ENCODE results near the gene SLC10A4. TPM values are rescaled to one million over a fixed set of nuclear protein-coding genes. Genes with fewer than 3 reads are reported as not detected.

The SLC10A4 gene
- total RNA-seq, 3 donors from 2014 or later: 0.29 TPM; not detected in 2

GRCh38 chr4:48509543-48509942 is 26.4 kb downstream of the SLC10A4 start:
- H3K4me1 ChIP-seq: no peaks in the 10 kb centered on the region
- H3K27ac ChIP-seq: no peak overlapping the region
- intact Hi-C loops (cut with DNase I; ENCODE audit: low total_unique reads): no loop called here

GRCh38 chr4:48518143-48518542 is 35.0 kb downstream of the SLC10A4 start:
- H3K4me1 ChIP-seq: no peaks in the 10 kb centered on the region
- H3K4me3 ChIP-seq: no peak overlapping the region
- H3K9me3 ChIP-seq: no peaks in the 10 kb centered on the region
- peaks cover 5% of the 10 kb centered on the region for H3K36me3 ChIP-seq
- TF ChIP-seq POLR2AphosphoS5 (IDR thresholded peaks at IDR 0.05): no peak
- no peak for TF ChIP-seq POLR2A (IDR thresholded peaks at IDR 0.05)
- TF ChIP-seq CTCF (IDR thresholded peaks at IDR 0.05): no peak
- no peak for DNase-seq (ENCODE audit: low spot score in 2 of 2)
- no peaks in the 10 kb centered on the region for H3K27me3 ChIP-seq
- H3K27ac ChIP-seq: no peak overlapping the region
- intact Hi-C loops (cut with DNase I; ENCODE audit: low total_unique reads): no loop called here

More at GRCh38 chr4:48509543-48509942, 26.4 kb downstream of the SLC10A4 start:
- Histone ChIP-seq H3K36me3 (peaks cover 3% of the 10 kb centered on the region), H3K9me3 (no peaks in the 10 kb centered on the region), H3K4me3 (no peak overlapping the region), H3K27me3 (no peaks in the 10 kb centered on the region)
- TF ChIP-seq CTCF (IDR thresholded peaks at IDR 0.05) (no peak), POLR2AphosphoS5 (IDR thresholded peaks at IDR 0.05) (no peak), POLR2A (IDR thresholded peaks at IDR 0.05) (no peak)
- DNase-seq (ENCODE audit: low spot score in 2 of 2): no peak

- Histone ChIP-seq H3K4me1 (no peaks in the 10 kb centered on the region), H3K27me3 (no peaks in the 10 kb centered on the region), H3K36me3 (peaks cover 7% of the 10 kb centered on the region), H3K4me3 (no peak overlapping the region), H3K9me3 (no peaks in the 10 kb centered on the region), H3K27ac (no peak overlapping the region)
- intact Hi-C loops (cut with DNase I; ENCODE audit: low total_unique reads): no loop called here
- DNase-seq (ENCODE audit: low spot score in 2 of 2): no peak
- TF ChIP-seq POLR2AphosphoS5 (IDR thresholded peaks at IDR 0.05) (no peak), CTCF (IDR thresholded peaks at IDR 0.05) (no peak), POLR2A (IDR thresholded peaks at IDR 0.05) (no peak)
Measured at GRCh38 chr4:48526406-48526805, 43.3 kb downstream of the SLC10A4 start.

GRCh38 chr4:48538358-48538757 is 55.2 kb downstream of the SLC10A4 start:
- TF ChIP-seq POLR2AphosphoS5 (IDR thresholded peaks at IDR 0.05) (no peak), POLR2A (IDR thresholded peaks at IDR 0.05) (no peak), CTCF (IDR thresholded peaks at IDR 0.05) (no peak)
- H3K27me3 ChIP-seq: no peaks in the 10 kb centered on the region
- no peak overlapping the region for H3K27ac ChIP-seq
- no peaks in the 10 kb centered on the region for H3K9me3 ChIP-seq
- H3K4me3 ChIP-seq: no peak overlapping the region
- H3K36me3 ChIP-seq: peaks cover 12% of the 10 kb centered on the region
- DNase-seq (ENCODE audit: low spot score in 2 of 2): no peak
- intact Hi-C loops (cut with DNase I; ENCODE audit: low total_unique reads): no loop called here
- no peaks in the 10 kb centered on the region for H3K4me1 ChIP-seq

Other genes with a start within 250 kb of the SLC10A4 start
- gene TEC, start 213.5 kb upstream of the SLC10A4 start, total RNA-seq: 1 to 10 TPM; 2.9 to 5.4 (median 5.1) TPM
- gene SLAIN2, start 141.8 kb upstream of the SLC10A4 start, total RNA-seq: 10 to 100 TPM; 41.6 to 76.6 (median 76.5) TPM
- under 1 TPM in 1 of 3 donors, not detected in 2; 0.32 TPM for gene ZAR1, start 6.9 kb downstream of the SLC10A4 start, total RNA-seq

All from breast epithelium (tissue), 4 donors.